Mammary epithelial cell (primary cell): ENCODE data around the gene CYTH2.

Source experiments
- EZH2 ChIP-seq: IDR thresholded peaks from 2 replicates; pipeline ENCODE4 v1.6.1; 2012; ENCODE audit warnings: low read length, inconsistent platforms, borderline replicate concordance
- TF ChIP-seq, protein P1 (sequence below), 2 donors: IDR thresholded peaks in 1 of 2; conservative IDR thresholded peaks in 1 of 2; 2 replicates each; pipeline ENCODE4 v1.5.1; 2011 to 2012; ENCODE audit warnings: inconsistent platforms in 2 of 2, low read length in 2 of 2, mild to moderate bottlenecking in 2 of 2, control low read depth in 1 of 2, low read depth in 1 of 2; ENCODE audit not compliant: insufficient read depth in 1 of 2; ENCODE audit errors: extremely low read depth in 1 of 2

- no peak for TF ChIP-seq EZH2
- TF ChIP-seq, protein P1, sequence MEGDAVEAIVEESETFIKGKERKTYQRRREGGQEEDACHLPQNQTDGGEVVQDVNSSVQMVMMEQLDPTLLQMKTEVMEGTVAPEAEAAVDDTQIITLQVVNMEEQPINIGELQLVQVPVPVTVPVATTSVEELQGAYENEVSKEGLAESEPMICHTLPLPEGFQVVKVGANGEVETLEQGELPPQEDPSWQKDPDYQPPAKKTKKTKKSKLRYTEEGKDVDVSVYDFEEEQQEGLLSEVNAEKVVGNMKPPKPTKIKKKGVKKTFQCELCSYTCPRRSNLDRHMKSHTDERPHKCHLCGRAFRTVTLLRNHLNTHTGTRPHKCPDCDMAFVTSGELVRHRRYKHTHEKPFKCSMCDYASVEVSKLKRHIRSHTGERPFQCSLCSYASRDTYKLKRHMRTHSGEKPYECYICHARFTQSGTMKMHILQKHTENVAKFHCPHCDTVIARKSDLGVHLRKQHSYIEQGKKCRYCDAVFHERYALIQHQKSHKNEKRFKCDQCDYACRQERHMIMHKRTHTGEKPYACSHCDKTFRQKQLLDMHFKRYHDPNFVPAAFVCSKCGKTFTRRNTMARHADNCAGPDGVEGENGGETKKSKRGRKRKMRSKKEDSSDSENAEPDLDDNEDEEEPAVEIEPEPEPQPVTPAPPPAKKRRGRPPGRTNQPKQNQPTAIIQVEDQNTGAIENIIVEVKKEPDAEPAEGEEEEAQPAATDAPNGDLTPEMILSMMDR (conservative IDR thresholded peaks at IDR 0.05 in 1 of 2, IDR thresholded peaks at IDR 0.05 in 1 of 2; ENCODE audit: extremely low read depth in 1 of 2, insufficient read depth in 1 of 2, low read depth in 1 of 2, low read length in 2 of 2): peak; percentile 55 to 72
These were observed 23.9 kb upstream of the CYTH2 start for GRCh38 chr19:48445256-48445605.
